ENCODE measurements around the gene DMRT3.
"Not testable (repeated sequence)": the region's sequence is repeated elsewhere in the genome, so short reads cannot be mapped to it uniquely, and the experiment has no call there.

The DMRT3 gene

GRCh38 chr9:971901-972500 is 4.5 kb upstream of the DMRT3 start:
- DNase-seq = no peak

GRCh38 chr9:972501-973294 is 3.8 kb upstream of the DMRT3 start:
- DNase-seq = no peak

- no peak for DNase-seq
Observed at GRCh38 chr9:973295-973834, 3.1 kb upstream of the DMRT3 start.

- DNase-seq = no peak
Observed at GRCh38 chr9:974031-974995, 2.1 kb upstream of the DMRT3 start.

GRCh38 chr9:974996-975739 is 1.3 kb upstream of the DMRT3 start:
- DNase-seq = no peak

- DNase-seq = no peak
Observed at GRCh38 chr9:975740-976257, 656 bp upstream of the DMRT3 start.

- DNase-seq = peak; percentile 37
Observed at GRCh38 chr9:976943-977837, 735 bp downstream of the DMRT3 start.

- DNase-seq = no peak
Observed at GRCh38 chr9:977838-978830, 1.7 kb downstream of the DMRT3 start.

- DNase-seq = no peak
Observed at GRCh38 chr9:979983-980382, 3.5 kb downstream of the DMRT3 start.

GRCh38 chr9:980640-981039 is 4.2 kb downstream of the DMRT3 start:
- DNase-seq = no peak

GRCh38 chr9:981491-981898 is 5.0 kb downstream of the DMRT3 start:
- DNase-seq = no peak

- no peak for DNase-seq
Observed at GRCh38 chr9:982394-983230, 6.2 kb downstream of the DMRT3 start.

- no peak for DNase-seq
Observed at GRCh38 chr9:994005-994404, 17.6 kb downstream of the DMRT3 start.

GRCh38 chr9:995192-995591 is 18.7 kb downstream of the DMRT3 start:
- no peak for DNase-seq

GRCh38 chr9:995781-996180 is 19.3 kb downstream of the DMRT3 start:
- DNase-seq = no peak

- not testable (repeated sequence) for DNase-seq
Observed at GRCh38 chr9:998299-999110, 22.1 kb downstream of the DMRT3 start.

- DNase-seq = no peak
Observed at GRCh38 chr9:1001838-1002237, 25.4 kb downstream of the DMRT3 start.

GRCh38 chr9:1002678-1003077 is 26.2 kb downstream of the DMRT3 start:
- no peak for DNase-seq

Data from NCI-H510A treated with DMSO at 0.1 percent for 48 hours (cell line).